GM18499 (cell line): ENCODE measurements around the gene FGF23.
"Not testable (repeated sequence)": the region's sequence is repeated elsewhere in the genome, so short reads cannot be mapped to it uniquely, and the experiment has no call there.

ENCODE experiments used
- ATAC-seq: cut with Tn5 transposase; IDR thresholded peaks from one replicate; pipeline ENCODE4 v1.9.1; 2021; ENCODE audit warnings: moderate number of reproducible peaks; ENCODE audit not compliant: insufficient read depth, unreplicated experiment

FGF23 gene

DNA sequence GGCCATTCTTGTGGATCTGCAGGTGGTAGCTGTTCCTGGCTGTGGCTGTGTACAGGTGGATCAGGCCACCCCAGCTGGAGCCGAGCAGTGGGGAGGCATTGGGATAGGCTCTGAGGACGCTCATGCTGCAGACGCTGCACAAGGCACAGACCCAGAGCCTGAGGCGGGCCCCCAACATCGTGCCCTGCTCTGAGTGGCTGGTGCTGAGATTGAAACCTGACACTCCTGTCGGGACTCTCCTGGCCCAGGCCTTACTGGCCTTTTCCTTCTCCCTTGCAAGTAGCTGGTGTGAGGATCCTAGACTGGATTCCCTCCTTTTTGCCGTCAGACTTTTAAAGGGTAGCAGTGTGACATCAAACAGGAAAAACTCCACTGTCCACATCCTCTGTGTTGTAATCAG is at the start of gene FGF23:
FGF23 (minus strand) TSS at position 308 of the 400 bp plus-strand sequence; CDS start at position 178, 130 bp downstream.
- ATAC-seq, result no peak

DNA sequence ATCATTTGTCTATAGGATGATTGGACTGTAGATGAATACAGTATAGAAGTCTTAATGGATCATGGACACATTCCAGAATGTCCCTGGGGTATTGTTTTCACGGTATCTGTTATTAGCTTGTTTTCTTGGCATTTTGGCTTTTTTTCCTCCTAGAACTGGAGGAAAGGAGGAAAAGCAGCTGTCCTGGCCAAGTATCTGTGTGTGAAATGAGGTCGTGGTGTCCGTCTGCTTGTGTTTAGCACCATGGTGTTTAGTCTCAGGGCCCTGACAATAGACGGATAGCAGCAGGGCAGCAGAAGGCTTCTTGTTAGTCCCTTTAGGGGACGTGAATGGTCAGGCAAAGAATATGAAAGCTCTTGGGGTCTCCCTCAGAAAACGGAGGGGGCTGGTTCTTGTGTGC is 44.9 kb upstream of the FGF23 start:
- no peak for ATAC-seq

DNA sequence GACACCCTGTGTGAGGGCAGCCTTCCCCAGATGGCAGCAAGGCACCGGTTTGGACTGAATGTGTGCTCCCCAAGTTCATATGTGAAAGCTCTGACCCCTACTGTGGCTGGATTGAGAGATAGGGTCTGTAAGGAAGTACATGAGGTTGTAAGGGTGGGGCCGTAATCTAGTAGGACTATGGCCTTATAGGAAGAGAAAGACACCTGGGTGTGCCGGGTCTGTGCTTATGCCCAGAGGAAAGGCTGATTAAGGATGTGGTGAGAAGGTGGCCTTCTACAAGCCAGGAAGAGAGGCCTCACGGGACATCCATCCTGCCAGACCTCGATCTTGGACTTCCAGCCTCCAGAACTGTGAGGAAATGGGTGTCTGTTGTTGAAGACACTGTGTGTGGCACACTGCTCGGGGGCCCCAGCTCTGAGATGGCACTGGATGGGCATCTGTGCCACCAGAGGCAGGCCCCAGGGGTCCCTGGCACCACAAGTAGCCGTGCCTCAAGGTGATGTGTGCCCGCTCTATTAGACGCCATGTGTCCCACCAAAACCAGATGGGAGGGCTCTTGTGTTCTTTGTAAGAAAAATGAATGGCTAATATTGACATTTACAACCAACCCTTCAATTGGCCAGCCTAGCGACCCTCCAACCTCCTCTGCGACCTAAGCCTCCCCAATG is 44.1 kb upstream of the FGF23 start:
- ATAC-seq, result no peak

DNA sequence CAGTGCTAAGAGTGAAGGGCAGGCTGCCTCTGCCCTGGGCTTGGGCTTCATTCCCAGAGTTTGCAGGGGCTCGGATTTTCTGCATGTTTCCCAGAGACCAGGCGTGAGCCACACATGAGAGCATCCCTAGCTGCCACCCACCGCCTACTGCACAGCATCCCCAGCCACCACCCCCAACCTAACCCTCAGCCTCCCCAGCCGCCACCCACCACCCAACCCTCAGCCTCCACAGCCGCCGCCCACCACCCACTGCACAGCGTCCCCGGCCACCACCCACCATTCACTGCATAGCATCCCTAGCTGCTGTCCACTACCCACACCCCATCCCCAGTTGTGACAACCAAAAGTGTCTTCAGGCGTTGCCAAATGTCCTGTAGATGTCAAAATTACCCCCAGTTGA is 43.5 kb upstream of the FGF23 start:
- ATAC-seq, result no peak

DNA sequence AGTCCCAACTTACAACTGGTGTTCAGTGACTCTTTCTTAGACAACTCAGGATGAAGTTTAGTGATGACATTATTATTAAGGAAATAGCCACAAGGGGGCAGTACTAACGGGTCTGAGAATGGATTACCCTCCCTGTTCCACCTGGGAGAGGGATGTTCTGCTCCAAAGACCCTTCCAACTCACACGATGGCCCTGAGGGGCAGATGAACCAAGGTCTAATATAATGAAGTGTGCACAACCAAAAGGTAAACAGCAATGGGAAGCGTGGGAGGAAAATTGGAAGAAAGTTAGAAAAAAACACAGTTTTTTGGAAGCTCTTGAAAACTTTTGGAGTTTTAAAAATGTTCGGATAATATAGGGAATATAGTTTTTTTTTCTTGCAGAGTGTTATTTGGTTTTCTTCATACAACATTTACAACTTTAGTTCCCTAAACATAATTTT is 42.1 kb upstream of the FGF23 start:
- no peak for ATAC-seq

DNA sequence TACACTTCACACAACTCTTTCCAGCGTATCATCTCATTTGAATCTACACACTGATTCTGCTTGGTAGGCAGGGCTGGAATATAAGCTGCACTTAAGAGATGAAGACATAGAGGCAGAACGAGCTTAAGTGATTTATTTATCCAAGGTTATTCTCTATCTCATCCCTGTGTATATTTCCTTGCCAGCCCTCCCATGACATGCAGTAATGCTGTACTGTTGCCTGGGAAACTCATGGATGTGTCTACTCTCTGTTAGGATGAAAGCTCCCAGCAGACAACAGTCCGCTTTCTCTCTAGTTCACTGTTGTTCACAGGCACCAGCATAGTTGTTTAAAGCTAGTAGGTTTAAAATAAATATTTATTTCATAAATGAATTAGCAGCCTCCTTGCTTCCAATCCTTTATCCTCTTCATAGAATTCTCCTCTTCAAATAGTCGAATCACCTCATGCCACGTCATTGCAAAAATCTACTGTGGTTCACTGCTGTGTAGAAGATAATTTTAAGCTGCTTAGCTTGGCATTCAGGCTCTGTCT is 40.7 kb upstream of the FGF23 start:
- no peak for ATAC-seq

DNA sequence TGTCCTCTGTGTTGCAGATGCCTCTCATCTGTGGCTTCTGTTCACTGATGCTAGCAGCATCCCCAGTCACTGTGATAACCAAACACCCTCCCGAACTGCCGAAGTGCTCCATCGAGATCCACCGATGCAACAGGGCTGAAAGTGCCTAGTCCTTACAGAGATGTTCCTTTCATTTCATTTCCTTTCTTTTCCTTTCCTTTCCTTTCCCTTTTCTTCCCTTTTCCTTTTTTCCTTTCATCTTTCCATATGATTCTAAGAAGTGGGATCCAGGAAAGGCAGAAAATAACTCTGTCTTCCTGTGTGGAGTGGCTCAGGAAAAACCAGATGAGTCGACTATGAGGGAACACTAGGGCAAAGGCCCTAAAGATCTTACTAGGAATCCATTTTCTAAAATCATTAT is 39.4 kb upstream of the FGF23 start:
- ATAC-seq, result no peak

DNA sequence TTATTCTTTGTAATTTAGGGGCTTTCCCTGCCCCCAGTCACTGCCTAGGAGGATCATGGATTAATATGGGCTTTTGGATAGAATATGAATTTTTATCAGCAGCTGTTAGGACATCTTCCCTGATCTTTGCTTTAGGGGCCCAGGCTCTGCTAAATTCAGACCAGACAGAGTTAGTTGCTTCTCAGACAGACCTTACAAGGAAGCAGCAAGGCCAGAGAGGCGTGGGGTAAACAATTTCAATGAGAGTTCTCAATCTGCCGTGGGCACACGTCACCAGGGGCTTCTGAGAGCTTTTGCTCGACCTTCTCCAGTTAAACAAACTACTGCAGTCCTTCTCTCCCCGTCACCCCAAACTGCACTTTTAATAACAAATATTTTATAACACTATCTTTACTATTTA is 38.4 kb upstream of the FGF23 start:
- ATAC-seq, result no peak

DNA sequence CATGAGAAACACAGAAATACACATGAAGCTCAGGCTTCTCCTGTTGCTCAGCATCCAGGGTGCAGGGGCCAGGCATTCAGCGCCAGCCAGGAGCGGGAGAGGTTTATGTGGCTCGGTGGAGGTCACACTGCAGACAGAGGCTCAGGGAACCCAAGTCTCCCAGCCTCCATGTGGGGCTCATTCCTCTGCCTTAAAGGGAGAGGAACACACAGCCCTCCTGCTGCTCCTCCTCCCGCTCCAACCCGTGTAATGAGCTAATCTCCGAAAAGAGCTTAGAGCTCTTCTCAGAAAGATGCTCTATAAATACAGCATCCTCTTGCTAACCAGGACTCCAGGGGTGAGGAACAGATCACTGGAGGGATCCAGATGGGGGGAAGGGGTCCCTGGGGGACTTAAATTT is 37.9 kb upstream of the FGF23 start:
- no peak for ATAC-seq

DNA sequence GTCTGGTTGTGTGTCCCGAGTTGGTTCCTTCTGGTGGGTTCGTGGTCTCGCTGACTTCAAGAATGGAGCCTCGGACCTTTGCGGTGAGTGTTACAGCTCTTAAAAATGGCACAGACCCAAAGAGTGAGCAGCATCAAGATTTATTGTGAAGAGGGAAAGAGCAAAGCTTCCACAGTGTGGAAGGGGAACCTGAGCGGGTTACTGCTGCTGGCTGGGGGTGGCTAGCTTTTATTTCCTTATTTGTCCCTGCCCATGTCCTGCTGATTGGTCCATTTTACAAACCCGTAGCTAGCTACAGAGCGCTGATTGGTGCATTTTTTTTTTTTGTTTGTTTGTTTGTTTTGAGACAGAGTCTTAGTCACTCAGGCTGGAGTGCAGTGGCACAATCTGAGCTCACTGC is 36.8 kb upstream of the FGF23 start:
- no peak for ATAC-seq

DNA sequence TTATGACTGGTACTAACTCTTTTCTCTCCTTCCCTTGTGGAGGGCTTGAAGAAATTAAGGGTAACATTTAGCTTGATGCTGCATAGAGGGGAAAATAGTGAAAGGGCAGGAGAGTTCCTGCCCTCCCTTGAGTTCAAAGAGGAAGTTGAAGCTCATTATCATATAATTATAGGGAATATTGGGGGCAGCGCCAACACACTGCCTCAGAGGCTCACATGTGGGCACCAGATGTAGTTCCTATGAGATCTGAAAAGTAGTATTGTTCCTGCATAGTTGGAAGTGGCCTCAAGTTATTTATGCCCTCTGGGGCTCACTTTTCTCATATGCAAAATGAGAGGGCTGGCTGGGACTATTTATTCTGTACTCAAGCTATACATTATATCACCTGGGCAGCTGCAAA is 33.0 kb upstream of the FGF23 start:
- no peak for ATAC-seq

DNA sequence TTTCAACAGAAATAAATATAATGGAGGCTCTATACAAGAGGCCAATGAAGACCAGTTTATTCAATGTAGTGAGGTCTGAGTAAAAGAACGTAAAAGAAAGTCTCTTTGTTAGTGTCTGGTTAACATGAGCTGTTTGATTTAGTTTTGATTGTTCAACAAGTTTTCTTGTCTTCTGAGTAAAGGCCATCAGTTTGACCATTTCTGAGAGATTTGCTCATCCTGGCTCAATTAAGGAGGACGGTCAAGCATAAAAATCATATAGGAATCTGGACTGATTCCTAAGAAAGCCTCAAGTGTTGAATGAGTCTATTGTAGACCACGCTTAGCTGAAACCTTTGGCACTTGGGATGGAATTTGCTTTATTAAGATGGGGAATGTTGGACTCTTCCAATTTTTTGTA is 32.5 kb upstream of the FGF23 start:
- no peak for ATAC-seq

DNA sequence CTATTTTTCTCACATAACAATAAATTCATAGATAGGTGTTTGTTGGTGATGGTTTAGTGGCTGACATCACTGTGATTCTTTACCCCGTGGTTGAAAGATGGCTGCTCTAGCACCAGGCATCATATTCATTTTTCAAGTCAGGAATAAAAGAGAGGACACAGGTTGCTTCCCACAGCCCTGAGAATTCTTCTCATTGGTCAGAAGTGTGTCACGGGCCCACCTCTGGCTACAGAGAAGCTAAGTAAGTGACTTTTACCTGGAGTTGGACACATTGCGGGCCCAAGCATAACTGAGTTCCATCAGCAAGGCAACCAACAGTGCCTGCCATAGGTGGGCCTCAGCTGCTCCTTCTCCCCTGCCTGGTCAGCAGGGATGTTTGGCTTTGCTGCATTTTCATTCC is 27.6 kb upstream of the FGF23 start:
- no peak for ATAC-seq

DNA sequence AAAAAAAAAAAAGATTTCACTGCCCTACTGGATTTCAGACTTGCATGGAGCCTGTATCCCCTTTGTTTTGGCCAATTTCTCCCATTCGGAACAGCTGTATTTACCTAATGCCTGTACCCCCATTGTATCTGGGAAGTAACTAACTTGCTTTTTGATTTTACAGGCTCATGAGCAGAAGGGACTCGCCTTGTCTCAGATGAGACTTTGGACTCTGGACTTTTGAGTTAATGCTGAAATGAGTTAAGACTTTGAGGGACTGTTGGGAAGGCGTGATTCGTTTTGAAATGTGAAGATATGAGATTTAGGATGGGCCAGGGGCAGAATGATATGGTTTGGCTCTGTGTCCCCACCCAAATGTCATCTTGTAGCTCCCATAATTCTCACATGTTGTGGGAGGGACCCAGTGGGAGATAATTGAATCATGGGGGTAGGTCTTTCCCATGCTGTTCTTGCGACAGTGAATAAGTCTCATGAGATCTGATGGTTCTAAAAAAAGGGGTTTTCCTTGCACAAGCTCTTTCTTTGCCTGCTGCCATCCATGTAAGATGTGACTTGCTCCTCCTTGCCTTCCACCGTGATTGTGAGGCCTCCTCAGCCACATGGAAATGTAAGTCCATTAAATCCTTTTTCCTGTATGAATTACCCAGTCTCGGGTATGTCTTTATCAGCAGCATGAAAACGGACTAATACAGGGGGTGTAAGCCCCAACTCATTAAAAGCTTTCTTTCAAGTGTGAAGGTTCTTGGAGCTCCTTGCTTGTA is 25.5 kb upstream of the FGF23 start:
- not testable (repeated sequence) for ATAC-seq

DNA sequence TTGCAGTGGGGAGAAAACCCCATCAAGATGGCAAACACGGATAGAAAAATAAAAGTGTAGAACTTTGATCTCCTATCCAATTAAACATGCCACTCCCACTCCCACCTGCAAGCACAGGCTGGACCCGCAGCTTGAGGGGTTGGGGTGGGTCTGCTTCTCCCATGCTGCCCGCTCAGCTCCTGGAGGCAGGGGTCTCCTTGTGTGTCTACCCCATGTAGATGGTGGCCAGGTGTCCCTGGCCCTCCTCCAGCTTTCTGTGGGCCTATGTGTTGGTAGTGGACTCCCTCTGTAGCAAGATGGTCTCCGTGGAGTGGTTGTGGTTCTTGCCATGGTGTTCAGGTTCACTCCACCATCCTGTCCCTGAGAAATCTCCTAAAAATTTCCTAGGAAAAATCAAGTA is 23.5 kb upstream of the FGF23 start:
- ATAC-seq, result no peak

DNA sequence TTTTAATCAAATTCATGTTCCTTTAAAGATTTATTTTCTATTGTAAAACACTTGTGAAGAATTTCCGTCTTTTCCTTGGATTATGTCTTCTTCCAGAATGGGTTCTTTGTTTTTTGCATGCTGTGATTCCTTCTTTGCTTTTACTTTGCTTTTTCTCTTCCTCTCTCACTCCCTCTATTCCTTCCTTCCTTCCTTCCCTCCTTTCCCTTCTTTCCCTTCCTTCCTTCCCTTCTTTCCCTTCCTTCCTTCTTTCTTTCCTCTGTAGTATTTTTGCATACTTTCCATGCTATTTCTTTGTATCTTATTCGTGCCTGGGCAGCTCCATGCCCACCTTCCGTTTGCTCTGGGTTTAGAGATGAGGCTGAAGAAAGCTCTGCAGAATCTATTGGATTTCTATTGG is 21.6 kb upstream of the FGF23 start:
- ATAC-seq, result no peak

DNA sequence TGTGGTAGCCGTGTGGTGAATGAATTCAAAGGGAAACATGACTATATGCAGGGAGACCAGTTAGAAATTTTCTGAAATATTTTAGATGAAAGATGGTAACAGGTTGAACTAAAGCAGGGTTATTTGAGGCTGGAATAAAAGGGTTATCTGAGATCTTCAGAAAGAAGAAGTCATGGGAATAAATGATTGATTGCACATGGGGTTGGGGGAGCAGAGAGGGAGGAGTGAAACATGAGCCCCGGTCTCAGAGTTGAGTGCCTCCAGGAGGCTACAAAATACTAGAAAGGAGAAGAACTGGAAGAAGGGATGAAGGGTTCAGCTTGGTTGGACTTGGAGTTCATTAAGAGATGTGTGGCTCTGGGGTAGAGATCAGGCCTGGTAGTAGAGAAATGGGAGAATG is 16.3 kb upstream of the FGF23 start:
- ATAC-seq, result no peak

DNA sequence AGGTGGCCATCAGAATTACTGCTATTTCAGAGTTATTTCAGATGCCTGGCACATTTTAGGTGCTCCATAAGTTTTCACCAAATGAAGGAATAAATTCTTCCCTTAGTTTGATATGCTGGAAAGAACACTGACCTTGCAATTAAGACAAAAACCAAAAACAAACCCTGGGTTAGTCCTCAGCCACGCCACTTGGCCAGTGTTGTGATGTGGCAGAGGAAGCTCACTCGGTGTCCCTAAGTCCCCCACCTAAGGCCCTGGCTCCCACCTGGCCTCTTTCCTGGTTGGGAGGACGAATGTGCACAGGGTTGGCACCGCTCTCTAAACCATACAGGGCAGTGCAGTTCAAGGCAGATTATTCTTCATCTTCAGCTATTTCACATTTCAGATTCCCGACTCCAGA is 13.7 kb upstream of the FGF23 start:
- ATAC-seq, result no peak

DNA sequence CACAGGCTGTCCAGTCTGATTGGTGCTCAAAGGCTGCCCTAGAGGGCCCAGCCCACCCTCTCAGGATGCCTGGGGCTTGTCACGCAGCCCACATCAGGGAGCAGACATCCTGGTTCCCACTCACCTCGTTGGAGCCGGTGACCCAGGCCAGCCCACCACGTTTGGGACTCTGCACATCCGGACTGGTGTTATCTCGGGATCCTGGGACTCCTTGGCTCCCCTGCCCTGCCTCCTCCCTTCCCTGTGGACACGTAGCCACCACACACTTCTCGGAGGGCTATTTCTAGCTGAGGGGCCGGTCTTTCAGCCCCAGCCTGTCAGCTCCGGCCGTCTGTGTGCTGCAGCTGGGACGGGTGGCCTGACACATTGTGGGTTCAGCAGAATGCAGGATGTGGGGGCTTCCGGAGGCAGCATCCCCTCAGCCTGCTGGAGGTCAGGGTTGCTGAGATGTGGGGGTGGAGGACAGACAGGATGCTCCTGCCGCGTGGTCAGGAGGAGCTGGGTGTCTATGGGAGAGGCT is 12.8 kb upstream of the FGF23 start:
- ATAC-seq, result no peak

DNA sequence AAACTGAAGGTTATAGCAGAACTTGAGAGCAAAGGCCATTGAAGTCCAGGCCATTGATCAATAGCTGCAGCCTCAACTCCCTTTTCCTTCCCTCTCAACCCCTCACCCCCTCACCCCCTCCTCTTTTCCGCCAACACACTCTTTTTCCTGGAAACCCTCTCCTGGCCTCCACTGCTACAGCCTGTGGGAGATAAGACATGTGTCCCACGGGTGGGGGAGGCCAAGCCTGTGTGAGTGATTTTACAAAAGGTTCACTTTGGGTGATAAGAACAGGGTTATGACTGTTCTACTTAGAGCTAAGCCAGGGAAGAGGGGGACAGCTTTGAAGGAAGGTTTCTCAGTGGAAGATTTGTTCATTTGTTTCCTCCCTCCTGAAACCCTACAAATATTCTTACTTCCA is 9.2 kb upstream of the FGF23 start:
- ATAC-seq, result no peak

DNA sequence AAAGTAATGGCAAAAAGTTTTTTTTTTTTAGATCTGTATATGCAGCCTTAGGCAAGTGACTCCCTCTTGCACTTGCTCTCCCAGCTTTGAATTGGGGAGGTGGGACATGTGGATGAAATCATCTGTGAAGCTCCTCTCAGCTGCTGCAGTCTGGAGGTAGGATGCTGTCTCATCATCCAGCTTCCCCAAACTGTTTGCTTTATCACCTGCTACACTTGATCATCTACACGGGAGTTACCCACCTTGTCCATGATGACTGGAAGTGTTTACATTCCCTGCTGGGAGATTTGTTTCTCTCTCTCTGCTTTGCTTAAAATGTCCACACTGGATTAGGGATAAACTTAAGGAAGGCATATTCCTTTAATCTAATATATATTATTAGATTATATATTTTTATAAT is 8.5 kb upstream of the FGF23 start:
- no peak for ATAC-seq

DNA sequence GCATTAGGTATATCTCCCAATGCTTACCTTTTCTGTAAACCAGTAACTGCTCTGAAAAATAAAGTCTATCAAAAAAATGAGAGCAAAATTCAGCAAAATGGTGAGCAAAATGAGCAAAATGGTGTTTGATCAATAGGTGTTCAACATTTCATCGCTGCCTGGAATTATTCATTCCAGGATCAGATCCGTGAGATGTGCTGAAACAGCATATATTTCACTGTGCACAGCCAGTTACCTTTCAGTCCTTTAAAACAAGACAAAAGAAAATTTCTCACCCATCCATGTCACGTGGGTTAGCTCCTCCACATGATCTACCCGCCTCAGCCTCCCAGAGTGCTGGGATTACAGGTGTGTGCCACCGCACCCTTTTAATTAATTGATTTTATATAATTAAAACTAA is 8.1 kb upstream of the FGF23 start:
- ATAC-seq, result no peak
